ENCODE results near the gene FADS3.

DNA sequence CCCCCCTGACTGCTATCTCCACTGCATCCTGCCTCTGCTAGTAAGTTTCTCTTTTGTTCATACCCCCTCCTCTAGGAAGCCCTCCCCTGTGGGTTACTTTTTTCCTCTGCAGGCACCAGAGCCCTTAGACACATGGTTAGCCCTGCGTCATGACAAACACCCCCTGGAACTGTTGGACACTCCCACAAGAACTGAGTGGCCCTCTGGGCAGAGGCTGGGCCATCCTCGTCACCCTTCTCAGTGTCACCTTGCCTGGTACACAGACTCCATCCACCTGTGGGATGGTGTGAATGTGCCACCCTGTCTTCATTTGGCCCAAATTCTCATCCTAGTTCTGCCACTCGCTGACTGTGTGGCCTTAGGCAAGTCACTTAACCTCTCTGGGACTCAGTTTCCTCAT, 30.1 kb upstream of the FADS3 start:
- TF ChIP-seq EP300 (IDR thresholded peaks at IDR 0.05), result no peak
- TF ChIP-seq, protein P1, sequence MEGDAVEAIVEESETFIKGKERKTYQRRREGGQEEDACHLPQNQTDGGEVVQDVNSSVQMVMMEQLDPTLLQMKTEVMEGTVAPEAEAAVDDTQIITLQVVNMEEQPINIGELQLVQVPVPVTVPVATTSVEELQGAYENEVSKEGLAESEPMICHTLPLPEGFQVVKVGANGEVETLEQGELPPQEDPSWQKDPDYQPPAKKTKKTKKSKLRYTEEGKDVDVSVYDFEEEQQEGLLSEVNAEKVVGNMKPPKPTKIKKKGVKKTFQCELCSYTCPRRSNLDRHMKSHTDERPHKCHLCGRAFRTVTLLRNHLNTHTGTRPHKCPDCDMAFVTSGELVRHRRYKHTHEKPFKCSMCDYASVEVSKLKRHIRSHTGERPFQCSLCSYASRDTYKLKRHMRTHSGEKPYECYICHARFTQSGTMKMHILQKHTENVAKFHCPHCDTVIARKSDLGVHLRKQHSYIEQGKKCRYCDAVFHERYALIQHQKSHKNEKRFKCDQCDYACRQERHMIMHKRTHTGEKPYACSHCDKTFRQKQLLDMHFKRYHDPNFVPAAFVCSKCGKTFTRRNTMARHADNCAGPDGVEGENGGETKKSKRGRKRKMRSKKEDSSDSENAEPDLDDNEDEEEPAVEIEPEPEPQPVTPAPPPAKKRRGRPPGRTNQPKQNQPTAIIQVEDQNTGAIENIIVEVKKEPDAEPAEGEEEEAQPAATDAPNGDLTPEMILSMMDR (IDR thresholded peaks at IDR 0.05), result no peak

Data from ovary (tissue), 3 donors.